GM21619 (cell line): Measurements from ENCODE around the gene NLGN2.

Experiments used
- ATAC-seq: cut with Tn5 transposase; IDR thresholded peaks from one replicate; pipeline ENCODE4 v1.9.1; 2021; ENCODE audit not compliant: unreplicated experiment

Gene NLGN2

DNA sequence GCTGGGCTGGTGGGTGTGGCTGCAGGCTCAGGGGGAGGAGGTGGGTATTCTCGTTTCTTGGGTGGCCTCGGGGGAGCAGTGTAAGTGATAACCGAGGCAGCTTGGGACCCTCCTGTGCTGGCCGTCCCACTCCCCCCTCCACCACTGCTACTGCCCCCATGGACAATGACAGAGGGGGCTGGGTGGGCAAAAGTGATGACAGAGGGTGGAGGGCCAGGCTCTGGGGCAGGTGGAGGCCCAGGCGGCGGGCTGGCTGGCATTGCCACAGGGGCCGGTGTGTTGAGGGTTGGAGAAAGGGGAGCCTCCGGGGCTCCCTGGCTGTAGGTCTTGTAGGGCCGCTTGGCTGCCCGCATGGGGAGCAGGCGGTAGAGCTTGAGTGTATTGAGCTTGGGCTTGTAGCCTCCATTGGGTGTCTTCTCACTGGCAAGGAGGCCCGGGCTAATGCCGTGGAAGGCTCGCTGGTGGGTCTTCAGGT, 55.8 kb downstream of the NLGN2 start:
- ATAC-seq, result no peak

DNA sequence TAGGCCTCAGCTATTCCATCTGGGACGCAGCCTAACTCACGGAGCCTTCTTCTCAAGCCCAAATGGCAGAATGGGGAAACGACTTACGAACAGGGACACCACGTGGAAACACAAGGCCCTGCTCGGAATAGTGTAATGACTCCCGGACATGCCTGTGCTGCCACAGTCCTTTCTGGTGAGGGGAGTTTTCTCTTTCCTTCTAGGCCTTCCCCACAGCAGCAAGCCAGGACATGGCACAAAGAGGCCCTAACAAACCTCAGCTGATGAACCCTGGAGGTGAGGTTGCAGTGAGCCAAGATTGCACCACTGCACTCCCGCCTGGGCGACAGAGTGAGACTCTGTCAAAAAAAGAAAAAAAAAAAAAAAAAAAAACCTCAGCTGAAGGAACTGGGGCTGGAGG, 56.4 kb downstream of the NLGN2 start:
- ATAC-seq, result no peak

DNA sequence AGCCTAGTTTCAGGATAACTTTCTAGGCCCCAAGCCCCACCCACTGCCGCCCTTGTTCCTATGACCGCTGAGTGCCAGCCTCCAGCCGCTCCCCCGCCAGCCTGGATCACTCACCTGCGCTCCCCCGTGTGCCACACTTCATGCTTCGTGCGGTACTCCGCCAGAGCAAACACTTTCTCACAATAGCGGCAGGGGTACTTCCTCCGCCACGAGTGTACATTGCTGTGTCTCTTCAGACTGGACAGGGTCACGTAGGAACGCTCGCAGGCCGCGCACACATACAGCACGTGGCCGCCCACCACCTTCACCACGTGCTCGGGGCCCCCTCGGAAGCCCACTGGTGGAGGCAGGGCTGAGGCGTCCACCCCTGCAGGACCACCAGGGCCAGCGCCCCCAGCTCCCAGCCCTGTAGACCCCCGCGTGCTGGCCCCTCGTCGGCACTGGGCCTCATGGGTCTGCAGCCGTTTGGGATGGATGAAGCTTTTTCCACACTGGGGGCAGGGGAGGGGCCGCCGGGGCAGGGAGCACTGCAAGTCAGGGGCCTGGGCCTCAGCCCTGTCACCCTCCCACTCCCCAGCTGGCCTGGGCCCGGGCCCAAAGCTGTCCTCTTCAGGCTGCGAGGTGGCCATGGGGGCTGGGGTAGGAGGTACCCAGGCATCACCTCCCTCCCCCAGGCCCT, 58.1 kb downstream of the NLGN2 start:
- no peak for ATAC-seq

DNA sequence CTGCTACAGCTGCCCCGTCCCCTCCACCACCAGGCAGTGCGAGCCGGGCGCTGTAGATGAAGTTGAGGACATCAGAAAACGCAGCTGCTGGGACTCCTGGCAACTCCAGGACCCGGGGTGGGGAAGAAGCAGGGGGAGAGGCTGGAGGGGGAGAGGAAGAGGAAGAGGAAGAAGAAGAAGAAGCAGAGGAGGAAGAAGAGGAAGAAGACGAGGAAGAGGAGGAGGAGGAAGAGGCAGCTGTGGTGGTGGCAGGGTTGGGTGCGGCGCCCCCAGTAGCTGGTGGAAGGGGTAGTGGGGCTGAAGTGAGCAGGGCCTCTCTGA, 58.6 kb downstream of the NLGN2 start:
- no peak for ATAC-seq

DNA sequence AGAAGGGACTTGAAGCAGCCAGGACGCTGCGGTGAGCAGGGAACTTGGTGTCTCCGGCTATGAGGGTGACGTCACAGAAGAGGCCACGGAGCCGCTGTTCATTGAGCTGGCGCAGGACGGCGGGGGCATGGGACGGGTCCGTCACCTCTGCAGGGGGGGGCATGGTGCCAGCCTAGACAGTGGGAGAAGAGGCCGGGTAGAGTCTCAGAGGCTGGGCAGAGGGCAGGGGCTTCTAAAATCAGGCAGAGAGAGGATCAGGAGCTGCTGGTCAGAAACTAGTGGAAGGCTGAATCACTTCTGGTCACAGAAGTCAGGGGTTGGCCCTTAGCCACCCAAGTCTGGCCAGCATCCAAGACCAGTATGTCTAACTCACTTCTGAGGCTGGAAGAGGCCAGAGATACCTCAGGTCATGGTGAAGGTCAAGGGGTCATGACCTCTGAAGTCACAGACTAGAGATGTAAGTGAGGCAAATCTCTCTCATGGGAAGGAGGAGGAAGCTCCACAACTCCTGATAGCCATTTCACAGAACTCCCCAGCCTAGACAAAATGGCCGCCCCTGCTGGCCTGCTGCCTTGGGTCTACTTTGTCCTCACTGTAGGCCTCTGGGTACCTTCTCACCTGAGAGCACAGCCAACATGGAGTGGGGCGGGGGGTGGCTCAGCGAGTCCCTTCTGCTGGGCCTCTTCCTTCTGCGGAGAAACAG, 59.1 kb downstream of the NLGN2 start:
- ATAC-seq, result no peak

DNA sequence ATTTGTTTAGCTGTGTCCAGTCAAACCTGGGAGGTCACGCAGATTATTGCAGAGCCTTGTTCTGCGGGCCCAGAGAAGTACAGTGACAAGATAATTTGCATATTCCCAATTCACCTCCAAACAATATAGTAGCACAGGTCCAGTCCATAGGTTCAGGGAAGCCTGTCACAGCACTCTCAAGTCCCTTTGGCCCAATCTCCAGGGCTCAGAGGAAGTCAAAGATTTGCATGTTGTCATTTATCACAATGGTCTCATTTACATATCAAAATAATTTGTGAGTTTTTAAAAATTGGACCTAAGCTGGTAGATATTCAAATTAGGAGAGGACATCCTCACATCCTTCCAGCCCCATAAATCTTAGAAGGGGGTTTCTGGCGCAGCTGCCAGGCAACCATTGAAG, 59.9 kb downstream of the NLGN2 start:
- no peak for ATAC-seq

DNA sequence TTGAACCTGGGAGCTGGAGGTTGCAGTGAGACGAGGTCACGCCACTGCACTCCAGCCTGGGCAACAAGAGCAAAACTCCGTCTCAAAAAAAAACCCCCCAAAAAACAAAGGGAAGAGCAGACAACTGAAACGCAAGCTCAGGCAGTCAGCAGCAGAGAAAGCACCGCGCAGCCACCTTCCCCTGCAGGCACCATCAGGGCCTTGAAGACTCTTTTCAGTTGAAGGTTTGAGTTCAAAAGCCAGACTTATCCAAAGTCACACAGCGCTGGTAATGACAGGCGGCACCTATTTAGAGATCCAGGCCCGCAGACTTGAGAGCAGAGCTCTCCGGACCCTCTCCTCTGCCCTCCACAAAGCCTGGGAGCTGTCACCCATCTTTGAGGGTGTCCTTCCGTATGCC, 60.6 kb downstream of the NLGN2 start:
- ATAC-seq, result no peak

DNA sequence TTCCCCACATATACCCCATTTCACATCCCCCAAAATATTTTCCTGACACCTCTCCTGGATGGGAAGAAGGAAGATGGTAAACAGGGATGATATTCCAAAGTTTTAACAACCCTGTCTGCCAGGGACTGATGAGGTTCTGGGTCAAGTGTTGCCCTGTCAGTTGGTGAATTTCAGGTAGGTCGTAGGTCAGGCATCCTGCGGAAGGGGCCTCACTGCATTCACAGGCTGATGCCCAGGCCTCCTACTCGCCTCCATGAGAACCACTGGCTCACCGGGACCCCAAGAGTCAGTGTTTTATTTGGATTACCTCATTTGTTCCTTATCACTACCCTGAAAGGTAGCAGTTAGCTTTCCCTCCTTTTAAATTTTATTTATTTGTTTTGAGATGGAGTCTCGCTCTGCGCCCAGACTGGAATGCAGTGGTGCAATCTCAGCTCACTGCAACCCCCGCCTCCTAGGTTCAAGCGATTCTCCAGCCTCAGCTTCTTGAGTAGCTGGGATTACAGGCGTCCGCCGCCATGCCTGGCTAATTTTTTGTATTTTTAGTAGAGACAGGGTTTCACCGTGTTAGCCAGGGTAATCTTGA, 61.3 kb downstream of the NLGN2 start:
- ATAC-seq, result no peak
